Measurements from ENCODE around the gene SLC7A14.

DNA sequence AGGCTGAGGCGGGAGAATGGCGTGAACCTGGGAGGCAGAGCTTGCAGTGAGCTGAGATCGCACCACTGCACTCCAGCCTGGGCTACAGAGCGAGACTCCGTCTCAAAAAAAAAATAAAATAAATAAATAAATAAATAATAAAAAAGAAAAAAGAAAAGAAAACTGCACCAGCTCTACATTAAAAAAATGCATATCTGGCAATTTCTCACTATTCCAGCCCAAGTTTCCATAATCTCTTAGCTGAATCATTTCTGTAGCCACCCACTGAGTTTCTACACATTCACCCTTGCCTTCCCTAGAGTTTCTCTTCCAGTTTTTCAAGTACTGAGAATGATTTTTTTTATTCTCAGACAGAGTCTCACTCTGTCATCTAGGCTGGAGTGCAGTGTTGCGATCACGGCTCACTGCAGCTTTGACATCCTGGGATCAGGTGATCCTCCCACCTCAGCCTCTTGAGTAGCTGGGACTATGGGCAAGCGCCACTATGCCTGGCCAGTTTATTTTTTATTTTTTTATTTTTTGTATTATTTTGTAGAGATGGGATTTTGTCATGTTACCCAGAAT is 24.5 kb upstream of the SLC7A14 start:
- TF ChIP-seq EZH2 (IDR thresholded peaks at IDR 0.05; ENCODE audit: insufficient read depth, poor library complexity, severe bottlenecking) (no peak), EZH2phosphoT487 (IDR thresholded peaks at IDR 0.05; ENCODE audit: insufficient read depth, low read depth) (no peak)

Data from GM23248 (cell line).